Neural cell (in vitro differentiated cells): ENCODE data around the gene SMAD5. TPM values are rescaled to one million over a fixed set of nuclear protein-coding genes. Genes with fewer than 3 reads are reported as not detected.

Experiments used
- H2AFZ ChIP-seq: fragments of 200-600, 300-800 bp; sonication (generic), shearing (Covaris generic); 2 replicates; pipeline ENCODE4 v1.6.0; 2014; ENCODE audit warnings: low read depth, mild to moderate bottlenecking, antibody characterized with exemption, low read length, moderate library complexity
- H3F3A ChIP-seq: fragments of 200-600 bp; shearing (Covaris generic); 2 replicates; pipeline ENCODE4 v1.6.1; 2016; ENCODE audit warnings: mild to moderate bottlenecking, moderate library complexity, mixed read lengths, antibody characterized with exemption, low read length; ENCODE audit not compliant: insufficient read depth, poor library complexity, severe bottlenecking
- H3K27ac ChIP-seq: fragments of 200-600, 300-800 bp; sonication (generic), shearing (Covaris generic); 2 replicates; pipeline ENCODE4 v1.5.1; 2014; ENCODE audit warnings: mild to moderate bottlenecking, low read length, moderate library complexity
- H3K27me3 ChIP-seq: fragments of 300-800, 200-600 bp; sonication (generic), shearing (Covaris generic); 2 replicates; pipeline ENCODE4 v1.6.0; 2014; ENCODE audit warnings: mild to moderate bottlenecking, low read depth, low read length, moderate library complexity; ENCODE audit not compliant: insufficient read depth
- H3K36me3 ChIP-seq: fragments of 300-800, 200-600 bp; sonication (generic), shearing (Covaris generic); 2 replicates; pipeline ENCODE4 v1.5.1; 2014; ENCODE audit warnings: mild to moderate bottlenecking, antibody characterized with exemption, low read length, moderate library complexity; ENCODE audit not compliant: insufficient read depth
- H3K4me2 ChIP-seq: fragments of 300-800, 200-600 bp; sonication (generic), shearing (Covaris generic); 2 replicates; pipeline ENCODE4 v1.6.0; 2014; ENCODE audit warnings: mild to moderate bottlenecking, low read length
- H3K4me3 ChIP-seq: fragments of 300-800, 200-600 bp; sonication (generic), shearing (Covaris generic); 2 replicates; pipeline ENCODE4 v1.5.1; 2014; ENCODE audit warnings: mild to moderate bottlenecking, low read length, moderate library complexity
- H3K79me2 ChIP-seq: fragments of 200-600 bp; shearing (Covaris generic); replicated peaks from 2 replicates; pipeline ENCODE4 v1.6.0; 2014; ENCODE audit warnings: mild to moderate bottlenecking, low read length, moderate library complexity; ENCODE audit not compliant: insufficient read depth
- H3K9ac ChIP-seq: fragments of 300-800, 200-600 bp; sonication (generic), shearing (Covaris generic); 2 replicates; pipeline ENCODE4 v1.6.1; 2016; ENCODE audit warnings: mild to moderate bottlenecking, low read length, mixed read lengths
- H3K9me2 ChIP-seq: fragments of 200-600 bp; shearing (Covaris generic); 2 replicates; pipeline ENCODE4 v1.6.1; 2016; ENCODE audit warnings: mild to moderate bottlenecking, low read length, mixed read lengths; ENCODE audit not compliant: insufficient read depth
- H3K9me3 ChIP-seq: fragments of 200-600, 300-800 bp; sonication (generic), shearing (Covaris generic); 2 replicates; pipeline ENCODE4 v1.6.1; 2016; ENCODE audit warnings: mild to moderate bottlenecking, mixed run types, low read length, moderate library complexity, mixed read lengths
- H4K20me1 ChIP-seq: fragments of 200-600 bp; shearing (Covaris generic); 2 replicates; pipeline ENCODE4 v1.6.1; 2016; ENCODE audit warnings: mild to moderate bottlenecking, mixed run types; ENCODE audit not compliant: insufficient read depth
- EP300 ChIP-seq: fragments of 450-650 bp; conservative IDR thresholded peaks from 2 replicates; pipeline ENCODE4 v1.6.1; 2014; ENCODE audit warnings: antibody characterized with exemption, mild to moderate bottlenecking, moderate library complexity; ENCODE audit not compliant: poor library complexity, severe bottlenecking
- EZH2 ChIP-seq: fragments of 200-600, 300-800 bp; shearing (Covaris generic), sonication (generic); IDR thresholded peaks from 2 replicates; pipeline ENCODE4 v1.6.1; 2014; ENCODE audit warnings: antibody characterized with exemption, low read length, borderline replicate concordance, mild to moderate bottlenecking; ENCODE audit not compliant: insufficient read depth, poor library complexity, severe bottlenecking
- MXI1 ChIP-seq: fragments of 450-650 bp; conservative IDR thresholded peaks from 2 replicates; pipeline ENCODE4 v1.6.1; 2014; ENCODE audit warnings: antibody characterized with exemption, mild to moderate bottlenecking; ENCODE audit not compliant: poor library complexity, severe bottlenecking
- POLR2AphosphoS5 ChIP-seq: IDR thresholded peaks from 2 replicates; pipeline ENCODE4 v1.6.1; 2012
- RAD21 ChIP-seq: fragments of 450-650 bp; conservative IDR thresholded peaks from 2 replicates; pipeline ENCODE4 v1.6.1; 2014; ENCODE audit warnings: antibody characterized with exemption, mild to moderate bottlenecking, moderate library complexity
- REST ChIP-seq: IDR thresholded peaks from 2 replicates; pipeline ENCODE4 v1.6.1; 2012; ENCODE audit warnings: borderline replicate concordance
- SMC3 ChIP-seq: fragments of 450-650 bp; conservative IDR thresholded peaks from 2 replicates; pipeline ENCODE4 v1.6.1; 2014; ENCODE audit warnings: antibody characterized with exemption, mild to moderate bottlenecking, moderate library complexity; ENCODE audit not compliant: poor library complexity
- TAF1 ChIP-seq: IDR thresholded peaks from 2 replicates; pipeline ENCODE4 v1.6.1; 2012; ENCODE audit warnings: low read depth
- polyA plus RNA-seq: library from polyadenylated mRNA; depleted of rRNA; stranded (reverse); fragments of >200 nt; gene quantifications from 2 replicates; pipeline ENCODE4 v1.2.3, GENCODE V29; 2014
- TF ChIP-seq, protein P1 (sequence below): fragments of 450-650 bp; IDR thresholded peaks from 2 replicates; pipeline ENCODE4 v1.5.1; 2014; ENCODE audit warnings: antibody characterized with exemption, mild to moderate bottlenecking, moderate library complexity; ENCODE audit not compliant: poor library complexity, severe bottlenecking

Gene SMAD5
- polyA plus RNA-seq, 1 donor from 2014 or later: 26.3 TPM

DNA sequence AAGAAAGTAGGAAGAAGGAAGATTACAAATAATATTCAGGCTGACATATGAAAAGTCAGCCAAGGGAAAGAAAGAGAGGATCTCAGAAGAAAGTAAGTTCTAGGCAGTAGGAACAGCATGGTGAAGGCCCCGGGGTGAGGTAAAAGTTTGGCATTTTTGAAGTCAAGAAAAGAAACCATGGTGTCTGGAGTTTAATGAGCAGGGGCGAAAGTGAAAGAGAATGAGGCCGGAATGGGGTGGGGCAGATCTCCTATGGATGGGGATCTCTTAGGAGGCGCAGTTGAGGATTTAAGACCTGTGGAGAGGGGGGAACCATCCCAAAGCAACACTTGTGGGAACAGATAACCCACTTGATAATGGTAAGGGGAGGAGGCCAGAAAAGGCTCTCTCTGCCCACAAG lies 42.3 kb upstream of the SMAD5 start:
- no peak overlapping the region for H3K4me3 ChIP-seq
- H3K9me2 ChIP-seq: no peaks in the 10 kb centered on the region
- no peak for TF ChIP-seq MXI1
- TF ChIP-seq EP300: no peak
- TF ChIP-seq, protein P1, sequence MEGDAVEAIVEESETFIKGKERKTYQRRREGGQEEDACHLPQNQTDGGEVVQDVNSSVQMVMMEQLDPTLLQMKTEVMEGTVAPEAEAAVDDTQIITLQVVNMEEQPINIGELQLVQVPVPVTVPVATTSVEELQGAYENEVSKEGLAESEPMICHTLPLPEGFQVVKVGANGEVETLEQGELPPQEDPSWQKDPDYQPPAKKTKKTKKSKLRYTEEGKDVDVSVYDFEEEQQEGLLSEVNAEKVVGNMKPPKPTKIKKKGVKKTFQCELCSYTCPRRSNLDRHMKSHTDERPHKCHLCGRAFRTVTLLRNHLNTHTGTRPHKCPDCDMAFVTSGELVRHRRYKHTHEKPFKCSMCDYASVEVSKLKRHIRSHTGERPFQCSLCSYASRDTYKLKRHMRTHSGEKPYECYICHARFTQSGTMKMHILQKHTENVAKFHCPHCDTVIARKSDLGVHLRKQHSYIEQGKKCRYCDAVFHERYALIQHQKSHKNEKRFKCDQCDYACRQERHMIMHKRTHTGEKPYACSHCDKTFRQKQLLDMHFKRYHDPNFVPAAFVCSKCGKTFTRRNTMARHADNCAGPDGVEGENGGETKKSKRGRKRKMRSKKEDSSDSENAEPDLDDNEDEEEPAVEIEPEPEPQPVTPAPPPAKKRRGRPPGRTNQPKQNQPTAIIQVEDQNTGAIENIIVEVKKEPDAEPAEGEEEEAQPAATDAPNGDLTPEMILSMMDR: no peak
- no peak for TF ChIP-seq EZH2
- no peak for TF ChIP-seq RAD21
- TF ChIP-seq SMC3: no peak
- TF ChIP-seq POLR2AphosphoS5: no peak
- TF ChIP-seq TAF1: no peak
- no peak for TF ChIP-seq REST
- H2AFZ ChIP-seq: no peak overlapping the region
- H3F3A ChIP-seq: no peaks in the 10 kb centered on the region
- no peaks in the 10 kb centered on the region for H3K27me3 ChIP-seq
- H3K27ac ChIP-seq: no peak overlapping the region
- no peaks in the 10 kb centered on the region for H3K9me3 ChIP-seq
- H3K79me2 ChIP-seq: no peaks in the 10 kb centered on the region
- no peaks in the 10 kb centered on the region for H4K20me1 ChIP-seq
- no peak overlapping the region for H3K9ac ChIP-seq
- H3K4me2 ChIP-seq: no peak overlapping the region
- H3K36me3 ChIP-seq: no peaks in the 10 kb centered on the region

GRCh38 chr5:136094189-136094912 lies 38.3 kb upstream of the SMAD5 start:
- TF ChIP-seq POLR2AphosphoS5: no peak
- no peaks in the 10 kb centered on the region for H4K20me1 ChIP-seq
- H3K79me2 ChIP-seq: no peaks in the 10 kb centered on the region
- H2AFZ ChIP-seq: no peak overlapping the region
- H3K36me3 ChIP-seq: no peaks in the 10 kb centered on the region
- no peaks in the 10 kb centered on the region for H3F3A ChIP-seq
- no peaks in the 10 kb centered on the region for H3K9me3 ChIP-seq
- H3K4me2 ChIP-seq: no peak overlapping the region
- no peaks in the 10 kb centered on the region for H3K9me2 ChIP-seq
- H3K9ac ChIP-seq: no peak overlapping the region
- H3K27ac ChIP-seq: no peak overlapping the region
- H3K27me3 ChIP-seq: no peaks in the 10 kb centered on the region
- no peak overlapping the region for H3K4me3 ChIP-seq
